Middle frontal gyrus (tissue), 1 donor: ENCODE data around the gene TMEM200A.

ENCODE experiments used
- DNase-seq: peaks from one replicate; pipeline ENCODE4 v3.0.0-alpha.2; 2015; ENCODE audit warnings: low spot score; ENCODE audit errors: extremely low spot score

Gene TMEM200A

GRCh38 chr6:130423044-130423443 is 57.2 kb downstream of the TMEM200A start:
- DNase-seq = no peak

- no peak for DNase-seq
These were observed 58.9 kb downstream of the TMEM200A start for GRCh38 chr6:130424710-130425109.

GRCh38 chr6:130425537-130425936 is 59.7 kb downstream of the TMEM200A start:
- no peak for DNase-seq

GRCh38 chr6:130426066-130426721 is 60.4 kb downstream of the TMEM200A start:
- DNase-seq = no peak

GRCh38 chr6:130431346-130431852 is 65.6 kb downstream of the TMEM200A start:
- no peak for DNase-seq

GRCh38 chr6:130432838-130433237 is 67.0 kb downstream of the TMEM200A start:
- DNase-seq = no peak

- no peak for DNase-seq
These were observed 68.5 kb downstream of the TMEM200A start for GRCh38 chr6:130434174-130434873.

GRCh38 chr6:130435181-130435580 is 69.4 kb downstream of the TMEM200A start:
- no peak for DNase-seq

- DNase-seq = no peak
These were observed 72.1 kb downstream of the TMEM200A start for GRCh38 chr6:130437961-130438360.

GRCh38 chr6:130447374-130447773 is 81.6 kb downstream of the TMEM200A start:
- DNase-seq = no peak

GRCh38 chr6:130452336-130452735 is 86.5 kb downstream of the TMEM200A start:
- DNase-seq = no peak

- DNase-seq = no peak
These were observed 87.4 kb downstream of the TMEM200A start for GRCh38 chr6:130453230-130453629.

GRCh38 chr6:130457605-130458004 is 91.8 kb downstream of the TMEM200A start:
- DNase-seq = no peak

- DNase-seq = no peak
These were observed 93.5 kb downstream of the TMEM200A start for GRCh38 chr6:130459316-130459715.

- DNase-seq = no peak
These were observed 95.1 kb downstream of the TMEM200A start for GRCh38 chr6:130460934-130461333.

GRCh38 chr6:130466052-130466747 is 100.4 kb downstream of the TMEM200A start:
- no peak for DNase-seq

GRCh38 chr6:130466748-130467061 is 100.9 kb downstream of the TMEM200A start:
- DNase-seq = no peak

- DNase-seq = no peak
These were observed 101.6 kb downstream of the TMEM200A start for GRCh38 chr6:130467146-130468050.

- no peak for DNase-seq
These were observed 104.9 kb downstream of the TMEM200A start for GRCh38 chr6:130470766-130471165.

- no peak for DNase-seq
These were observed 108.1 kb downstream of the TMEM200A start for GRCh38 chr6:130473886-130474285.

- DNase-seq = no peak
These were observed 117.0 kb downstream of the TMEM200A start for GRCh38 chr6:130482645-130483390.
